ENCODE data around the gene DRD5. TPM values are rescaled to one million over a fixed set of nuclear protein-coding genes. Genes with fewer than 3 reads are reported as not detected.

DRD5 gene
- total and polyA plus RNA-seq, 10 of the 15 experiments (the other 5 are each of a cell fraction or from before 2014, with no cell fraction given): not detected

DNA sequence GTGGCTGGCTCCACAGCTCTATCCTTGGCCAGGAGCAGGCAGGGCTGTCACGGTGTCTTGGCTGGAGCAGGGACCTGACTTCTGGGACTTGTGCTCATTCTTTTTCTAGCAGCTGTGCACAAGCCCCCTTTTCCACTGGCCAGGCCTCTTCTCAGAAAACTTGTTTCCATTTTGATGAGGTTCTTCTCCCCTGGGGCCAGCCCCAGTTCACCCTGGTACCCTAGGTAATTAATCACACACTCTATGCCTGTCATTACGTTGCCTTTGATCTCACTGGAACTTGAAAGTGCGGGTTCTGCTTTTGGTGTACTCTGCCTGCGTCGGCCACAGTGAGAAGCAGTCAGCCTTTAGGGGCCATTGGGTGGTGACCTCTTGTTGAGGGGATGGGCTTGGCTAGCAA is 26.6 kb downstream of the DRD5 start (continued):
- TF ChIP-seq RUNX3 (IDR thresholded peaks at IDR 0.05; ENCODE audit: low read length) (peak; percentile 50; the same call in 1 of the 2 replicates), NBN (IDR thresholded peaks at IDR 0.05) (peak; percentile 76), FOXM1 (IDR thresholded peaks at IDR 0.05; ENCODE audit: low read depth, low read length) (no peak)

- Histone ChIP-seq H3K9me3 (replicated peaks; ENCODE audit: control insufficient read depth, insufficient read depth, low read length) (no peaks in the 10 kb centered on the region; the same call in 2 of the 3 replicates), H3K27ac (ENCODE audit: control insufficient read depth, insufficient read depth) (no peak overlapping the region), H3K9ac (ENCODE audit: control insufficient read depth, insufficient read depth, low read length) (no peak overlapping the region), H3K4me3 (no peak overlapping the region), H3K4me2 (ENCODE audit: control insufficient read depth, insufficient read depth) (no peak overlapping the region), H3K4me1 (ENCODE audit: control insufficient read depth, insufficient read depth, low read length) (peaks cover 3% of the 10 kb centered on the region; the same call in 1 of the 2 replicates), H4K20me1 (ENCODE audit: control insufficient read depth, insufficient read depth) (no peaks in the 10 kb centered on the region), H3K36me3 (ENCODE audit: control insufficient read depth in 2 of 2, insufficient read depth in 2 of 2, low read length in 1 of 2) (no peaks in the 10 kb centered on the region), H2AFZ (ENCODE audit: control insufficient read depth, low read depth, low read length) (no peak overlapping the region), H3K27me3 (replicated peaks in 1 of 2; ENCODE audit: control insufficient read depth in 2 of 2, insufficient read depth in 2 of 2, low read length in 1 of 2) (no peaks in the 10 kb centered on the region; a peak in 1 of 4 replicates), H3K79me2 (ENCODE audit: control insufficient read depth, insufficient read depth, low read length) (no peaks in the 10 kb centered on the region)
- ChIA-PET SMC1A (ENCODE audit: uncharacterized antibody, unreplicated experiment) (interaction anchor here (1.1 kb wide), 1 partner anchor 306 kb away, joined by 3 read pairs; no protein-coding TSS in a partner anchor), POLR2A (no interaction called here), RAD21 (ENCODE audit: unreplicated experiment) (interaction anchor here (0.9 to 1.0 kb wide), 2 partner anchors 8 to 196 kb away, joined by 3 to 5 read pairs; no protein-coding TSS in a partner anchor), CTCF (interaction anchor here (2.5 kb wide), 1 partner anchor 202 kb away, joined by 11 read pairs; no protein-coding TSS in a partner anchor)
- no TSS peak for BruUV-seq (replicated peaks)
- intact Hi-C loops (cut with micrococcal nuclease; ENCODE audit: unreplicated experiment): no loop called here
- TF ChIP-seq KDM1A (IDR thresholded peaks at IDR 0.05; ENCODE audit: borderline replicate concordance) (no peak), FOXM1 (IDR thresholded peaks at IDR 0.05; ENCODE audit: low read depth, low read length) (no peak), JUNB (IDR thresholded peaks at IDR 0.05) (peak; percentile 11; the same call in 1 of the 2 replicates), ZNF687 (IDR thresholded peaks at IDR 0.05) (0 out of 2 replicates have a peak, but pooled peaks have one; percentile 15)
- FAIRE-seq (no peak), ATAC-seq (no peak), DNase-seq (ENCODE audit: low read depth, low spot score) (no peak)
- in situ Hi-C loops (cut with MboI): no loop called here
- 38% methylated on average over 3 of the region's 3 CpGs for WGBS (ENCODE audit: insufficient coverage, insufficient replicate concordance, low lambda C conversion rate, missing lambda C conversion rate)
These were observed 30.4 kb downstream of the DRD5 start for GRCh38 chr4:9811806-9812205.

Measured in GM12878 (cell line).